ENCODE data around the gene ST3GAL6.

DNA sequence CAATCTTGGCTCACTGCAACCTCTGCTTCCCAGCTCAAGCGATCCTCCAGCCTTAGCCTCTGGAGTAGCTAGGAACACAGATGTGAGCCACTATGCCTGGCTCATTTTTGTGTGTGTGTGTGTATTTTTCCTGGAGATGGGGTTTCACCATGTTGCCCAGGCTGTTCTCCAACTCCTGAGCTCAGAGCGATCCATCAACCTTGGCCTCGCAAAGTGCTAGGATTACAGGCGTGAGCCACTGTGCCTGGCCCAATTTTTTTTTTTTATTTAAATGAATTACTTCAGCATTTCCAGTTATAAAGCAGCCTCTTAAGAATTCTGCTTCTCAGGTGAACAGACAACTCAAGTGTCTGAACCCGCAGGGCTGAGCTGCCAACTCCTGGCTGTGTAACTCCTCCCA, 20.1 kb upstream of the ST3GAL6 start:
- TF ChIP-seq, protein P1, sequence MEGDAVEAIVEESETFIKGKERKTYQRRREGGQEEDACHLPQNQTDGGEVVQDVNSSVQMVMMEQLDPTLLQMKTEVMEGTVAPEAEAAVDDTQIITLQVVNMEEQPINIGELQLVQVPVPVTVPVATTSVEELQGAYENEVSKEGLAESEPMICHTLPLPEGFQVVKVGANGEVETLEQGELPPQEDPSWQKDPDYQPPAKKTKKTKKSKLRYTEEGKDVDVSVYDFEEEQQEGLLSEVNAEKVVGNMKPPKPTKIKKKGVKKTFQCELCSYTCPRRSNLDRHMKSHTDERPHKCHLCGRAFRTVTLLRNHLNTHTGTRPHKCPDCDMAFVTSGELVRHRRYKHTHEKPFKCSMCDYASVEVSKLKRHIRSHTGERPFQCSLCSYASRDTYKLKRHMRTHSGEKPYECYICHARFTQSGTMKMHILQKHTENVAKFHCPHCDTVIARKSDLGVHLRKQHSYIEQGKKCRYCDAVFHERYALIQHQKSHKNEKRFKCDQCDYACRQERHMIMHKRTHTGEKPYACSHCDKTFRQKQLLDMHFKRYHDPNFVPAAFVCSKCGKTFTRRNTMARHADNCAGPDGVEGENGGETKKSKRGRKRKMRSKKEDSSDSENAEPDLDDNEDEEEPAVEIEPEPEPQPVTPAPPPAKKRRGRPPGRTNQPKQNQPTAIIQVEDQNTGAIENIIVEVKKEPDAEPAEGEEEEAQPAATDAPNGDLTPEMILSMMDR (tag by site-specific recombination; IDR thresholded peaks at IDR 0.05): no peak
- TF ChIP-seq KLF1 (tag by site-specific recombination; IDR thresholded peaks at IDR 0.05): no peak
- TF ChIP-seq ZNF768 (tag by site-specific recombination; IDR thresholded peaks at IDR 0.05): no peak
- TF ChIP-seq ZNF747 (tag by site-specific recombination; IDR thresholded peaks at IDR 0.05): no peak
- TF ChIP-seq ZNF175 (tag by site-specific recombination; IDR thresholded peaks at IDR 0.05): no peak
- TF ChIP-seq YY1 (tag by site-specific recombination; IDR thresholded peaks at IDR 0.05): no peak
- TF ChIP-seq KLF16 (tag by site-specific recombination; IDR thresholded peaks at IDR 0.05): no peak
- TF ChIP-seq, protein P2, sequence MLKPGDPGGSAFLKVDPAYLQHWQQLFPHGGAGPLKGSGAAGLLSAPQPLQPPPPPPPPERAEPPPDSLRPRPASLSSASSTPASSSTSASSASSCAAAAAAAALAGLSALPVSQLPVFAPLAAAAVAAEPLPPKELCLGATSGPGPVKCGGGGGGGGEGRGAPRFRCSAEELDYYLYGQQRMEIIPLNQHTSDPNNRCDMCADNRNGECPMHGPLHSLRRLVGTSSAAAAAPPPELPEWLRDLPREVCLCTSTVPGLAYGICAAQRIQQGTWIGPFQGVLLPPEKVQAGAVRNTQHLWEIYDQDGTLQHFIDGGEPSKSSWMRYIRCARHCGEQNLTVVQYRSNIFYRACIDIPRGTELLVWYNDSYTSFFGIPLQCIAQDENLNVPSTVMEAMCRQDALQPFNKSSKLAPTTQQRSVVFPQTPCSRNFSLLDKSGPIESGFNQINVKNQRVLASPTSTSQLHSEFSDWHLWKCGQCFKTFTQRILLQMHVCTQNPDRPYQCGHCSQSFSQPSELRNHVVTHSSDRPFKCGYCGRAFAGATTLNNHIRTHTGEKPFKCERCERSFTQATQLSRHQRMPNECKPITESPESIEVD (tag by site-specific recombination; IDR thresholded peaks at IDR 0.05): no peak
- TF ChIP-seq ZEB2 (tag by site-specific recombination; IDR thresholded peaks at IDR 0.05): no peak
- no peak for TF ChIP-seq ZNF223 (tag by site-specific recombination; IDR thresholded peaks at IDR 0.05)
- TF ChIP-seq ZNF585B (tag by site-specific recombination; IDR thresholded peaks at IDR 0.05): no peak
- no peak for TF ChIP-seq ZNF157 (tag by site-specific recombination; IDR thresholded peaks at IDR 0.05)
- TF ChIP-seq SCRT1 (tag by site-specific recombination; IDR thresholded peaks at IDR 0.05; ENCODE audit: borderline replicate concordance): no peak

All from HEK293 (cell line).